HEK293 (cell line): ENCODE results near the gene FGF12.

Source experiments
- GLI2 ChIP-seq: fragments of 450-650 bp; formaldehyde crosslinking; IDR thresholded peaks from 2 replicates; pipeline ENCODE4; 2017; ENCODE audit warnings: missing biosample characterization, missing genetic modification characterization, low read depth, borderline replicate concordance
- MZF1 ChIP-seq: fragments of 450-650 bp; formaldehyde crosslinking; IDR thresholded peaks from 2 replicates; pipeline ENCODE4 v1.5.1; 2017; ENCODE audit warnings: missing biosample characterization, missing genetic modification characterization, borderline replicate concordance
- PRDM1 ChIP-seq: fragments of 450-650 bp; formaldehyde crosslinking; IDR thresholded peaks from 2 replicates; pipeline ENCODE4; 2016; ENCODE audit warnings: missing biosample characterization, missing genetic modification characterization
- SCRT1 ChIP-seq: fragments of 450-650 bp; formaldehyde crosslinking; IDR thresholded peaks from 2 replicates; pipeline ENCODE4 v1.5.1; 2016; ENCODE audit warnings: missing biosample characterization, missing genetic modification characterization, borderline replicate concordance
- WT1 ChIP-seq: fragments of 450-650 bp; formaldehyde crosslinking; IDR thresholded peaks from 2 replicates; pipeline ENCODE4 v1.5.1; 2016; ENCODE audit warnings: missing biosample characterization, missing genetic modification characterization
- ZBTB17 ChIP-seq: fragments of 450-650 bp; formaldehyde crosslinking; IDR thresholded peaks from 2 replicates; pipeline ENCODE4 v1.5.1; 2016; ENCODE audit warnings: missing biosample characterization, missing genetic modification characterization
- ZBTB20 ChIP-seq: fragments of 450-650 bp; formaldehyde crosslinking; IDR thresholded peaks from 2 replicates; pipeline ENCODE4 v1.5.1; 2016; ENCODE audit warnings: missing biosample characterization, missing genetic modification characterization
- ZFP37 ChIP-seq: fragments of 450-650 bp; formaldehyde crosslinking; IDR thresholded peaks from 2 replicates; pipeline ENCODE4 v1.5.1; 2016; ENCODE audit warnings: missing biosample characterization, missing genetic modification characterization
- ZNF366 ChIP-seq: fragments of 450-650 bp; formaldehyde crosslinking; conservative IDR thresholded peaks from 2 replicates; pipeline ENCODE4 v1.5.1; 2016; ENCODE audit warnings: missing biosample characterization, missing genetic modification characterization
- ZNF529 ChIP-seq: fragments of 450-650 bp; formaldehyde crosslinking; IDR thresholded peaks from 2 replicates; pipeline ENCODE4 v1.5.1; 2017; ENCODE audit warnings: missing genetic modification characterization, missing biosample characterization; ENCODE audit not compliant: insufficient replicate concordance
- ZNF660 ChIP-seq: fragments of 450-650 bp; IDR thresholded peaks from 2 replicates; pipeline ENCODE4 v1.5.1; 2018; ENCODE audit warnings: missing biosample characterization, mild to moderate bottlenecking, missing genetic modification characterization
- ZNF664 ChIP-seq: fragments of 450-650 bp; formaldehyde crosslinking; IDR thresholded peaks from 2 replicates; pipeline ENCODE4 v1.5.1; 2016; ENCODE audit warnings: missing biosample characterization, missing genetic modification characterization
- TF ChIP-seq, protein P1 (sequence below): fragments of 450-650 bp; formaldehyde crosslinking; IDR thresholded peaks from 2 replicates; pipeline ENCODE4 v1.5.1; 2016; ENCODE audit warnings: missing biosample characterization, missing genetic modification characterization
- TF ChIP-seq, protein P2 (sequence below): fragments of 450-650 bp; formaldehyde crosslinking; IDR thresholded peaks from 2 replicates; pipeline ENCODE4 v1.5.1; 2016; ENCODE audit warnings: missing biosample characterization, missing genetic modification characterization, low read depth
- TF ChIP-seq, protein P3 (sequence below): fragments of 450-650 bp; formaldehyde crosslinking; IDR thresholded peaks from 2 replicates; pipeline ENCODE4 v1.5.1; 2016; ENCODE audit warnings: missing biosample characterization, missing genetic modification characterization
- TF ChIP-seq, protein P4 (sequence below): fragments of 450-650 bp; formaldehyde crosslinking; IDR thresholded peaks from 2 replicates; pipeline ENCODE4 v1.5.1; 2016; ENCODE audit warnings: missing biosample characterization, missing genetic modification characterization
- TF ChIP-seq, protein P5 (sequence below): fragments of 450-650 bp; formaldehyde crosslinking; IDR thresholded peaks from 2 replicates; pipeline ENCODE4 v1.5.1; 2016; ENCODE audit warnings: missing biosample characterization, missing genetic modification characterization
- TF ChIP-seq, protein P6 (sequence below): fragments of 450-650 bp; formaldehyde crosslinking; IDR thresholded peaks from 2 replicates; pipeline ENCODE4 v1.5.1; 2016; ENCODE audit warnings: missing biosample characterization, missing genetic modification characterization
- TF ChIP-seq, protein P7 (sequence below): fragments of 450-650 bp; formaldehyde crosslinking; IDR thresholded peaks from 2 replicates; pipeline ENCODE4 v1.5.1; 2016; ENCODE audit warnings: missing biosample characterization, missing genetic modification characterization

Gene FGF12

DNA sequence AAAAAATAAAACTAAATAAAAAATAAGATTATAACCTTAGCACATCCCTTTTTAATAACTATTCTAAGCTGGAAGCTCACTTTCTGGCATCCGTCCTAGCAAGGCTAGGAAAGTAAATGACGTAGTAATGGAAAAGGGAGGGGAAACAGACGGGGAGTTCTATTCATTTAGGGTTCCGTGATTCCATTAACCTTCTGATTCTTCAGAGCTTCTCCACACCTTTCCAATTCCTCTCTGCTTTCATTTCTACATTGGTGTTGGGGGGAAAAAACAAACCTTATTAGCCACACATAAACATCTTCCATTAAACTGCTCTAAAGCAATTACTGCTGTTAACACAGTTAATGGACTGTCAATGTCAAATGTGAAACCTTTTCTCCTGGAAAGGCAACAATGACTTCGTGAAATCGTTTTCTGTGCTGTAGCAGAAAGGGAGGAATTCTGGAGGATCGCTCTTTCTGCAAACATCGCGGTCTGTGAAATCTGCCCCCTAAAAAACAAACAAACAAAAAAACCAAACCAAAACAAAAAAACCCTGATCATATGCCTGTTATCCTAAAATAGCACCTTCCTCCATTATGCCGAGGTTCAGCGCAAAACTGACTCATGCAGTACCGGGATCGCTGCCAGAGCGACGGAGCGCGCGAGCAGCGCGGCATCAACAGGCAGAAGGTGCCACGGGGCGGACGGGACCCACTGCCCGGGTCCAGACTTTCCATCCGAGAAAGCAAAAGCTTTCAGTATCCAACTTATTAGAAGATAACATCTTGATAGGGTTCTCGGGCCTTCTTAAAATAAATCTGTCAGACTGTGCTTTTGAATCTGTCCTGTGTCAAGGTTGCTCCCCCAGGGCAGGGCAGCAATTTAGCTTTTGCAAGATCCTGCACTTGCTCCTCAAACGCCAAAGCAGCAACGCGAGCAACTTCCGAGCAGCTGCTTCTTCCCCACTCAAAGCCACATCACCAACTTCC is 156.2 kb downstream of the FGF12 start (continued):
- TF ChIP-seq, protein P1, sequence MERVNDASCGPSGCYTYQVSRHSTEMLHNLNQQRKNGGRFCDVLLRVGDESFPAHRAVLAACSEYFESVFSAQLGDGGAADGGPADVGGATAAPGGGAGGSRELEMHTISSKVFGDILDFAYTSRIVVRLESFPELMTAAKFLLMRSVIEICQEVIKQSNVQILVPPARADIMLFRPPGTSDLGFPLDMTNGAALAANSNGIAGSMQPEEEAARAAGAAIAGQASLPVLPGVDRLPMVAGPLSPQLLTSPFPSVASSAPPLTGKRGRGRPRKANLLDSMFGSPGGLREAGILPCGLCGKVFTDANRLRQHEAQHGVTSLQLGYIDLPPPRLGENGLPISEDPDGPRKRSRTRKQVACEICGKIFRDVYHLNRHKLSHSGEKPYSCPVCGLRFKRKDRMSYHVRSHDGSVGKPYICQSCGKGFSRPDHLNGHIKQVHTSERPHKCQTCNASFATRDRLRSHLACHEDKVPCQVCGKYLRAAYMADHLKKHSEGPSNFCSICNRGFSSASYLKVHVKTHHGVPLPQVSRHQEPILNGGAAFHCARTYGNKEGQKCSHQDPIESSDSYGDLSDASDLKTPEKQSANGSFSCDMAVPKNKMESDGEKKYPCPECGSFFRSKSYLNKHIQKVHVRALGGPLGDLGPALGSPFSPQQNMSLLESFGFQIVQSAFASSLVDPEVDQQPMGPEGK (tag by site-specific recombination), result 0 out of 2 replicates have a peak, but pooled peaks have one; percentile 24
- TF ChIP-seq MZF1 (tag by site-specific recombination) (peak; percentile 35; the same call in 1 of the 2 replicates), ZBTB17 (peak; percentile 92), PRDM1 (tag by site-specific recombination) (no peak; the same call in none of the 2 replicates), ZFP37 (tag by site-specific recombination) (0 out of 2 replicates have a peak, but pooled peaks have one; percentile 50), ZNF664 (no peak), ZNF660 (tag by site-specific recombination) (peak; percentile 76; the same call in 1 of the 2 replicates), ZNF529 (tag by site-specific recombination) (no peak), GLI2 (tag by site-specific recombination) (no peak), ZBTB20 (peak; percentile 39; the same call in 1 of the 2 replicates), SCRT1 (tag by site-specific recombination) (peak; percentile 86; the same call in 1 of the 2 replicates), WT1 (peak; percentile 84), ZNF366 (tag by site-specific recombination) (peak; percentile 74; the same call in 1 of the 2 replicates)
- TF ChIP-seq, protein P2, sequence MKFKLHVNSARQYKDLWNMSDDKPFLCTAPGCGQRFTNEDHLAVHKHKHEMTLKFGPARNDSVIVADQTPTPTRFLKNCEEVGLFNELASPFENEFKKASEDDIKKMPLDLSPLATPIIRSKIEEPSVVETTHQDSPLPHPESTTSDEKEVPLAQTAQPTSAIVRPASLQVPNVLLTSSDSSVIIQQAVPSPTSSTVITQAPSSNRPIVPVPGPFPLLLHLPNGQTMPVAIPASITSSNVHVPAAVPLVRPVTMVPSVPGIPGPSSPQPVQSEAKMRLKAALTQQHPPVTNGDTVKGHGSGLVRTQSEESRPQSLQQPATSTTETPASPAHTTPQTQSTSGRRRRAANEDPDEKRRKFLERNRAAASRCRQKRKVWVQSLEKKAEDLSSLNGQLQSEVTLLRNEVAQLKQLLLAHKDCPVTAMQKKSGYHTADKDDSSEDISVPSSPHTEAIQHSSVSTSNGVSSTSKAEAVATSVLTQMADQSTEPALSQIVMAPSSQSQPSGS (tag by site-specific recombination), result 0 out of 2 replicates have a peak, but pooled peaks have one; percentile 3
- TF ChIP-seq, protein P3, sequence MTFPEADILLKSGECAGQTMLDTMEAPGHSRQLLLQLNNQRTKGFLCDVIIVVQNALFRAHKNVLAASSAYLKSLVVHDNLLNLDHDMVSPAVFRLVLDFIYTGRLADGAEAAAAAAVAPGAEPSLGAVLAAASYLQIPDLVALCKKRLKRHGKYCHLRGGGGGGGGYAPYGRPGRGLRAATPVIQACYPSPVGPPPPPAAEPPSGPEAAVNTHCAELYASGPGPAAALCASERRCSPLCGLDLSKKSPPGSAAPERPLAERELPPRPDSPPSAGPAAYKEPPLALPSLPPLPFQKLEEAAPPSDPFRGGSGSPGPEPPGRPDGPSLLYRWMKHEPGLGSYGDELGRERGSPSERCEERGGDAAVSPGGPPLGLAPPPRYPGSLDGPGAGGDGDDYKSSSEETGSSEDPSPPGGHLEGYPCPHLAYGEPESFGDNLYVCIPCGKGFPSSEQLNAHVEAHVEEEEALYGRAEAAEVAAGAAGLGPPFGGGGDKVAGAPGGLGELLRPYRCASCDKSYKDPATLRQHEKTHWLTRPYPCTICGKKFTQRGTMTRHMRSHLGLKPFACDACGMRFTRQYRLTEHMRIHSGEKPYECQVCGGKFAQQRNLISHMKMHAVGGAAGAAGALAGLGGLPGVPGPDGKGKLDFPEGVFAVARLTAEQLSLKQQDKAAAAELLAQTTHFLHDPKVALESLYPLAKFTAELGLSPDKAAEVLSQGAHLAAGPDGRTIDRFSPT, result peak; percentile 80
- TF ChIP-seq, protein P4, sequence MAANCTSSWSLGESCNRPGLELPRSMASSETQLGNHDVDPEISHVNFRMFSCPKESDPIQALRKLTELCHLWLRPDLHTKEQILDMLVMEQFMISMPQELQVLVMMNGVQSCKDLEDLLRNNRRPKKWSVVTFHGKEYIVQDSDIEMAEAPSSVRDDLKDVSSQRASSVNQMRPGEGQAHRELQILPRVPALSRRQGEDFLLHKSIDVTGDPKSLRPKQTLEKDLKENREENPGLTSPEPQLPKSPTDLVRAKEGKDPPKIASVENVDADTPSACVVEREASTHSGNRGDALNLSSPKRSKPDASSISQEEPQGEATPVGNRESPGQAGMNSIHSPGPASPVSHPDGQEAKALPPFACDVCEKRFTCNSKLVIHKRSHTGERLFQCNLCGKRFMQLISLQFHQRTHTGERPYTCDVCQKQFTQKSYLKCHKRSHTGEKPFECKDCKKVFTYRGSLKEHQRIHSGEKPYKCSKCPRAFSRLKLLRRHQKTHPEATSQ (tag by site-specific recombination), result 0 out of 2 replicates have a peak, but pooled peaks have one; percentile 62
- TF ChIP-seq, protein P5, sequence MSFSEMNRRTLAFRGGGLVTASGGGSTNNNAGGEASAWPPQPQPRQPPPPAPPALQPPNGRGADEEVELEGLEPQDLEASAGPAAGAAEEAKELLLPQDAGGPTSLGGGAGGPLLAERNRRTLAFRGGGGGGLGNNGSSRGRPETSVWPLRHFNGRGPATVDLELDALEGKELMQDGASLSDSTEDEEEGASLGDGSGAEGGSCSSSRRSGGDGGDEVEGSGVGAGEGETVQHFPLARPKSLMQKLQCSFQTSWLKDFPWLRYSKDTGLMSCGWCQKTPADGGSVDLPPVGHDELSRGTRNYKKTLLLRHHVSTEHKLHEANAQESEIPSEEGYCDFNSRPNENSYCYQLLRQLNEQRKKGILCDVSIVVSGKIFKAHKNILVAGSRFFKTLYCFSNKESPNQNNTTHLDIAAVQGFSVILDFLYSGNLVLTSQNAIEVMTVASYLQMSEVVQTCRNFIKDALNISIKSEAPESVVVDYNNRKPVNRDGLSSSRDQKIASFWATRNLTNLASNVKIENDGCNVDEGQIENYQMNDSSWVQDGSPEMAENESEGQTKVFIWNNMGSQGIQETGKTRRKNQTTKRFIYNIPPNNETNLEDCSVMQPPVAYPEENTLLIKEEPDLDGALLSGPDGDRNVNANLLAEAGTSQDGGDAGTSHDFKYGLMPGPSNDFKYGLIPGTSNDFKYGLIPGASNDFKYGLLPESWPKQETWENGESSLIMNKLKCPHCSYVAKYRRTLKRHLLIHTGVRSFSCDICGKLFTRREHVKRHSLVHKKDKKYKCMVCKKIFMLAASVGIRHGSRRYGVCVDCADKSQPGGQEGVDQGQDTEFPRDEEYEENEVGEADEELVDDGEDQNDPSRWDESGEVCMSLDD (tag by site-specific recombination), result 0 out of 2 replicates have a peak, but pooled peaks have one; percentile 49
- TF ChIP-seq, protein P6, sequence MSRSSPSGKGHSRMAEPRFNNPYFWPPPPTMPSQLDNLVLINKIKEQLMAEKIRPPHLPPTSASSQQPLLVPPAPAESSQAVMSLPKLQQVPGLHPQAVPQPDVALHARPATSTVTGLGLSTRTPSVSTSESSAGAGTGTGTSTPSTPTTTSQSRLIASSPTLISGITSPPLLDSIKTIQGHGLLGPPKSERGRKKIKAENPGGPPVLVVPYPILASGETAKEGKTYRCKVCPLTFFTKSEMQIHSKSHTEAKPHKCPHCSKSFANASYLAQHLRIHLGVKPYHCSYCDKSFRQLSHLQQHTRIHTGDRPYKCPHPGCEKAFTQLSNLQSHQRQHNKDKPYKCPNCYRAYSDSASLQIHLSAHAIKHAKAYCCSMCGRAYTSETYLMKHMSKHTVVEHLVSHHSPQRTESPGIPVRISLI, result peak; percentile 91
- TF ChIP-seq, protein P7, sequence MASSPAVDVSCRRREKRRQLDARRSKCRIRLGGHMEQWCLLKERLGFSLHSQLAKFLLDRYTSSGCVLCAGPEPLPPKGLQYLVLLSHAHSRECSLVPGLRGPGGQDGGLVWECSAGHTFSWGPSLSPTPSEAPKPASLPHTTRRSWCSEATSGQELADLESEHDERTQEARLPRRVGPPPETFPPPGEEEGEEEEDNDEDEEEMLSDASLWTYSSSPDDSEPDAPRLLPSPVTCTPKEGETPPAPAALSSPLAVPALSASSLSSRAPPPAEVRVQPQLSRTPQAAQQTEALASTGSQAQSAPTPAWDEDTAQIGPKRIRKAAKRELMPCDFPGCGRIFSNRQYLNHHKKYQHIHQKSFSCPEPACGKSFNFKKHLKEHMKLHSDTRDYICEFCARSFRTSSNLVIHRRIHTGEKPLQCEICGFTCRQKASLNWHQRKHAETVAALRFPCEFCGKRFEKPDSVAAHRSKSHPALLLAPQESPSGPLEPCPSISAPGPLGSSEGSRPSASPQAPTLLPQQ, result peak; percentile 97
